ENCODE measurements around the gene KDF1.

Gene KDF1

GRCh38 chr1:26913754-26914619 is 46.3 kb downstream of the KDF1 start, which contains the start of gene NR0B2:
TSS of gene NR0B2 (minus strand) at chr1:26913975. CDS start at chr1:26913940, 35 bp downstream.
- DNase-seq: peak; percentile 98

GRCh38 chr1:26913389-26913753 is 46.9 kb downstream of the KDF1 start:
- no peak for DNase-seq

GRCh38 chr1:26912147-26912490 is 48.1 kb downstream of the KDF1 start:
- DNase-seq: no peak

- DNase-seq: no peak
These were observed 48.7 kb downstream of the KDF1 start for GRCh38 chr1:26911399-26912146.

- no peak for DNase-seq
These were observed 49.7 kb downstream of the KDF1 start for GRCh38 chr1:26910343-26911160.

- no peak for DNase-seq
These were observed 50.3 kb downstream of the KDF1 start for GRCh38 chr1:26909951-26910342.

- no peak for DNase-seq
These were observed 53.0 kb downstream of the KDF1 start for GRCh38 chr1:26907071-26907917.

- no peak for DNase-seq
These were observed 59.3 kb downstream of the KDF1 start for GRCh38 chr1:26900815-26901511.

GRCh38 chr1:26900001-26900814 is 60.1 kb downstream of the KDF1 start, which contains the start of gene GPATCH3:
TSS of gene GPATCH3 (minus strand) at chr1:26900467. CDS start at chr1:26900442, 25 bp downstream.
- peak; percentile 89 for DNase-seq

Data from NCI-H510A (cell line).